ENCODE results near the gene HSBP1L1. TPM values are rescaled to one million over a fixed set of nuclear protein-coding genes. Genes with fewer than 3 reads are reported as not detected.

HSBP1L1 gene
- total RNA-seq, 1 donor from 2014 or later = 44.7 TPM

- peak overlapping the region; percentile 88 for H3K4me3 ChIP-seq (ENCODE audit: low read depth, low read length)
- no peak for TF ChIP-seq CTCF (conservative IDR thresholded peaks at IDR 0.05; ENCODE audit: low read depth, low read length)
- DNase-seq (ENCODE audit: low read depth) = no peak
Measured at GRCh38 chr18:79963658-79964329, 649 bp upstream of the HSBP1L1 start.

- peak; percentile 52 for DNase-seq (ENCODE audit: low read depth)
- no peak for TF ChIP-seq CTCF (conservative IDR thresholded peaks at IDR 0.05; ENCODE audit: low read depth, low read length)
- peak overlapping the region; percentile 88 for H3K4me3 ChIP-seq (ENCODE audit: low read depth, low read length)
Measured at GRCh38 chr18:79965119-79965902, 868 bp downstream of the HSBP1L1 start.

- TF ChIP-seq CTCF (conservative IDR thresholded peaks at IDR 0.05; ENCODE audit: low read depth, low read length) = no peak
Measured at GRCh38 chr18:79970419-79971133, 6.1 kb downstream of the HSBP1L1 start.

GRCh38 chr18:79971211-79971952, 6.9 kb downstream of the HSBP1L1 start:
- TF ChIP-seq CTCF (conservative IDR thresholded peaks at IDR 0.05; ENCODE audit: low read depth, low read length) = no peak
- H3K4me3 ChIP-seq (ENCODE audit: low read depth, low read length) = no peak overlapping the region
- DNase-seq (ENCODE audit: low read depth) = no peak

More at GRCh38 chr18:79970419-79971133, 6.1 kb downstream of the HSBP1L1 start:
- DNase-seq (ENCODE audit: low read depth) = no peak
- no peak overlapping the region for H3K4me3 ChIP-seq (ENCODE audit: low read depth, low read length)

GRCh38 chr18:79971986-79972385, 7.5 kb downstream of the HSBP1L1 start:
- TF ChIP-seq CTCF (conservative IDR thresholded peaks at IDR 0.05; ENCODE audit: low read depth, low read length) = no peak
- no peak overlapping the region for H3K4me3 ChIP-seq (ENCODE audit: low read depth, low read length)

GRCh38 chr18:79972720-79973119, 8.3 kb downstream of the HSBP1L1 start:
- DNase-seq (ENCODE audit: low read depth) = no peak
- no peak overlapping the region for H3K4me3 ChIP-seq (ENCODE audit: low read depth, low read length)
- TF ChIP-seq CTCF (conservative IDR thresholded peaks at IDR 0.05; ENCODE audit: low read depth, low read length) = no peak

More at GRCh38 chr18:79971986-79972385, 7.5 kb downstream of the HSBP1L1 start:
- DNase-seq (ENCODE audit: low read depth) = no peak
